KMS-11 (cell line): Measurements from ENCODE around the gene CD46.

Experiments
- H2AFZ ChIP-seq: fragments of 200-600 bp; sonication (generic); 2 replicates; pipeline ENCODE4 v1.6.1; 2016; ENCODE audit warnings: antibody characterized with exemption, mixed run types, low read depth
- H3K27ac ChIP-seq: fragments of 200-600 bp; sonication (generic); 2 replicates; pipeline ENCODE4 v1.6.1; 2016; ENCODE audit warnings: mild to moderate bottlenecking, mixed run types
- H3K27me3 ChIP-seq: fragments of 200-600 bp; sonication (generic); 2 replicates; pipeline ENCODE4 v1.6.1; 2017; ENCODE audit warnings: mild to moderate bottlenecking, low read depth, mixed run types, moderate library complexity; ENCODE audit not compliant: insufficient read depth
- H3K36me3 ChIP-seq: fragments of 200-600 bp; sonication (generic); 2 replicates; pipeline ENCODE4 v1.6.1; 2017; ENCODE audit warnings: mild to moderate bottlenecking, mixed run types; ENCODE audit not compliant: insufficient read depth
- H3K4me1 ChIP-seq: fragments of 200-600 bp; sonication (generic); 2 replicates; pipeline ENCODE4 v1.6.1; 2016; ENCODE audit warnings: mild to moderate bottlenecking, low read depth, mixed run types; ENCODE audit not compliant: poor library complexity, severe bottlenecking
- H3K4me2 ChIP-seq: fragments of 200-600 bp; sonication (generic); 2 replicates; pipeline ENCODE4 v1.7.0; 2016; ENCODE audit warnings: mild to moderate bottlenecking, mixed run types
- H3K4me3 ChIP-seq: fragments of 200-600 bp; sonication (generic); IDR thresholded peaks from 2 replicates; pipeline ENCODE4 v1.6.1; 2017; ENCODE audit warnings: low read depth, low read length, mixed read lengths; ENCODE audit not compliant: insufficient read depth
- H3K79me2 ChIP-seq: fragments of 200-600 bp; sonication (generic); 2 replicates; pipeline ENCODE4 v1.6.1; 2016; ENCODE audit warnings: low read depth, mixed run types; ENCODE audit not compliant: insufficient read depth
- H3K9ac ChIP-seq: fragments of 200-600 bp; sonication (generic); 2 replicates; pipeline ENCODE4 v1.6.1; 2016; ENCODE audit warnings: mild to moderate bottlenecking, mixed run types
- H4K20me1 ChIP-seq: fragments of 200-600 bp; sonication (generic); 2 replicates; pipeline ENCODE4 v1.6.1; 2016; ENCODE audit warnings: mild to moderate bottlenecking, mixed run types; ENCODE audit not compliant: insufficient read depth
- CTCF ChIP-seq: fragments of 200-600 bp; sonication (generic); conservative IDR thresholded peaks from 2 replicates; pipeline ENCODE4 v1.6.1; 2017; ENCODE audit warnings: low read depth, mild to moderate bottlenecking, antibody characterized with exemption, low read length, moderate library complexity, mixed read lengths

CD46 gene

GRCh38 chr1:207826557-207827487 lies 75.0 kb downstream of the CD46 start:
- Histone ChIP-seq H4K20me1 (no peaks in the 10 kb centered on the region), H3K27me3 (no peaks in the 10 kb centered on the region), H3K4me1 (peaks cover 79% of the 10 kb centered on the region), H3K36me3 (no peaks in the 10 kb centered on the region), H3K79me2 (peaks cover 76% of the 10 kb centered on the region), H2AFZ (peak overlapping the region; percentile 28; the same call in 1 of the 2 replicates), H3K4me3 (no peak overlapping the region), H3K27ac (peak overlapping the region; percentile 92), H3K9ac (peak overlapping the region; percentile 69), H3K4me2 (peak overlapping the region; percentile 98)
- TF ChIP-seq CTCF, result no peak

- Histone ChIP-seq H4K20me1 (no peaks in the 10 kb centered on the region), H3K4me2 (no peak overlapping the region), H3K4me1 (peaks cover 81% of the 10 kb centered on the region), H3K27me3 (no peaks in the 10 kb centered on the region), H3K36me3 (no peaks in the 10 kb centered on the region), H2AFZ (no peak overlapping the region), H3K27ac (no peak overlapping the region), H3K4me3 (no peak overlapping the region), H3K79me2 (peaks cover 74% of the 10 kb centered on the region), H3K9ac (no peak overlapping the region)
- TF ChIP-seq CTCF, result no peak
These were observed 75.6 kb downstream of the CD46 start for GRCh38 chr1:207827488-207827830.

- no peaks in the 10 kb centered on the region for H4K20me1 ChIP-seq
- TF ChIP-seq CTCF, result no peak
- H2AFZ ChIP-seq, result no peak overlapping the region
- H3K79me2 ChIP-seq, result peaks cover 71% of the 10 kb centered on the region
- no peak overlapping the region for H3K4me3 ChIP-seq
- H3K27me3 ChIP-seq, result no peaks in the 10 kb centered on the region
- H3K4me1 ChIP-seq, result peaks cover 87% of the 10 kb centered on the region
- peak overlapping the region; percentile 6; the same call in 1 of the 2 replicates for H3K4me2 ChIP-seq
- no peak overlapping the region for H3K9ac ChIP-seq
- no peak overlapping the region; the same call in 1 of the 2 replicates for H3K27ac ChIP-seq
- H3K36me3 ChIP-seq, result no peaks in the 10 kb centered on the region
These were observed 76.2 kb downstream of the CD46 start for GRCh38 chr1:207828046-207828445.

- Histone ChIP-seq H3K27me3 (no peaks in the 10 kb centered on the region), H2AFZ (no peak overlapping the region), H3K4me2 (peak overlapping the region; percentile 6; the same call in 1 of the 2 replicates), H4K20me1 (no peaks in the 10 kb centered on the region), H3K27ac (no peak overlapping the region; the same call in 1 of the 2 replicates), H3K79me2 (peaks cover 67% of the 10 kb centered on the region), H3K9ac (no peak overlapping the region), H3K36me3 (no peaks in the 10 kb centered on the region), H3K4me3 (no peak overlapping the region), H3K4me1 (peaks cover 90% of the 10 kb centered on the region)
- TF ChIP-seq CTCF, result peak; percentile 92
These were observed 76.8 kb downstream of the CD46 start for GRCh38 chr1:207828485-207829158.
